ENCODE data around the gene SLC46A3.
"Not testable (repeated sequence)": the region's sequence is repeated elsewhere in the genome, so short reads cannot be mapped to it uniquely, and the experiment has no call there.

SLC46A3 gene

DNA sequence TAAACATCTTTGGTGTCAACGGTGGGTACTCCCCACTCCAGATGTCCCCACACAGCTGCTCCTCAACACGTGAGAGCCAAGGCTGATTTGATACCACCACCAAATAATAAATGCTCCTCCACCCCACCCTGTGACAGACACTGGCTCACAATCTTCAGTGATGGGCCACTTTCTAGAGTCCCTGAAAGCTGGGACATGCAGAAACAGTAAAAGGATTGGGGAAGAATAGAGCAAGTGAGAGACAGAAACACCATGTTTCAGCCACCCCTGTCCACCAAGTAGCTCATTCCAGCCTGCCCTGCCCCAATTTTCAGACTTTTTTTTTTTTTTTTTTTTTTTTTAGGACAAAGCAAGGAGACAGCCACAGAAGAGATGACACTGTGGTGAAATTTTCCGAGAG is 1.6 kb downstream of the SLC46A3 start:
- Mint-ChIP-seq H3K9me3 (no peaks in the 10 kb centered on the region), H3K27me3 (no peaks in the 10 kb centered on the region), H3K4me1 (peaks cover 18% of the 10 kb centered on the region), H3K36me3 (peaks cover 5% of the 10 kb centered on the region), H3K27ac (peak overlapping the region; percentile 55), H3K4me3 (peak overlapping the region; percentile 70)
- no peak for ATAC-seq (ENCODE audit: low read depth)
- no peak for DNase-seq (ENCODE audit: low spot score in 2 of 2)

DNA sequence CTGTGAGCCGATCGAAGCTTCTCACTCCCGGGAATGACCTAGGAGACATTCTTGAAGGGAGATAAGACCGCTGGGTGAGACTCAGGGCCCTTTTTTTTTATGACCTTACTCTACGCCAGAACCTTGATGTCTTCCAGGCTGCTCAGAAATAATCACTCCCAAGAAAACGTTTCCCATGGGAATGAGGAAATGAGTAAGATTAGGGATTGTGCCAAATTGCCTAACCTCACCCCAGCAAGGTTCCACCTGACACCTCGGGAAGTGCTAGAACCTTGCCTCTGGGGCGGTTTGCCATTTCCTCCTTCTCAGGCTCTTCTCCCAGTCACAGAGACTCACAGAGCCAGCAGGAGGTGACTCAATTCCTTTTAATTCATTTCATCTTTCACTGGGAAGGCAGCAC is 2.3 kb downstream of the SLC46A3 start:
- Mint-ChIP-seq H3K4me1 (peaks cover 18% of the 10 kb centered on the region), H3K9me3 (no peaks in the 10 kb centered on the region), H3K27ac (peak overlapping the region; percentile 55), H3K36me3 (peaks cover 8% of the 10 kb centered on the region), H3K4me3 (no peak overlapping the region), H3K27me3 (no peaks in the 10 kb centered on the region)
- DNase-seq (ENCODE audit: low spot score in 2 of 2): no peak
- no peak for ATAC-seq (ENCODE audit: low read depth)

DNA sequence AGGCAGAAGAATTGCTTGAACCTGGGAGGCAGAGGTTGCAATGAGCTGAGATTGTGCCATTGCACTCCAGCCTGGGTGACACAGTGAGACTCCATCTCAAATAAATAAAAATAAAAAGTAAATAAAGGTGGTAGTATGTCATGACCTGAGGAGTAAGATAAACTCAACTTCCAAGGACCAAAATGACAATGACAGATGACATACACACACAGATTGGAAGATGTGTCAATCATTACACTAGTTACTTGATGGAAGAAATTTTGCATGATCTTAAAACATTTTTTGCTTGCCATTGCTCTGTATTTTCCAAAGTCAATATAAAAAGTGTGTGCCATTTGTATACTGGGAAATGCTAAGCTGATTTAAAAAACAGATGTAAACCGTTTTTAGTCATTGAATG is 4.1 kb downstream of the SLC46A3 start:
- no peak for DNase-seq (ENCODE audit: low spot score in 2 of 2)
- Mint-ChIP-seq H3K27ac (no peak overlapping the region), H3K4me3 (no peak overlapping the region), H3K27me3 (no peaks in the 10 kb centered on the region), H3K4me1 (peaks cover 18% of the 10 kb centered on the region), H3K36me3 (peaks cover 14% of the 10 kb centered on the region), H3K9me3 (no peaks in the 10 kb centered on the region)
- no peak for ATAC-seq (ENCODE audit: low read depth)

DNA sequence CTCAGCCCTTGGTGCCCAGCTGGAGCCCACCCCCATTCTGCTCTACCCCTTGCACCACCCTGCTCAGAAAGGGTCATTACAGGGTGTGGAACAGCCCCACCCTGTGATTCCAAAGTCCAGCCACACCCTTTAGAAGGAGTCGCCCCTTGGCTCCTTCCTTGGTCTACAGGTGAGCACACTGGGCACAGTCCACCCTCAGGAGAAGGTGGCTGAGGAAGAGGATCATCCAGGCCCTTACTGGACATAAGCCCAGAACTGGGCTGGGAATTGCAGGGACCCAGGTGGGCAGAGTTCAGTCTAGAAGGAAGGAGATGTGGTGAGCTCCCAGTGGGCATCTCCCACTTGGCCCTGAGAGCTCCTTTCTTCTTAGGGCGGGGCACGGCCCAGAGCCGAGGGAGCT is 8.6 kb downstream of the SLC46A3 start:
- DNase-seq (ENCODE audit: low spot score in 2 of 2): no peak
- no peak for ATAC-seq (ENCODE audit: low read depth)
- H3K4me3 Mint-ChIP-seq: no peak overlapping the region
- H3K4me1 Mint-ChIP-seq: peaks cover 8% of the 10 kb centered on the region
- H3K36me3 Mint-ChIP-seq: peaks cover 21% of the 10 kb centered on the region
- no peak overlapping the region for H3K27ac Mint-ChIP-seq
- H3K9me3 Mint-ChIP-seq: no peaks in the 10 kb centered on the region
- H3K27me3 Mint-ChIP-seq: no peaks in the 10 kb centered on the region

DNA sequence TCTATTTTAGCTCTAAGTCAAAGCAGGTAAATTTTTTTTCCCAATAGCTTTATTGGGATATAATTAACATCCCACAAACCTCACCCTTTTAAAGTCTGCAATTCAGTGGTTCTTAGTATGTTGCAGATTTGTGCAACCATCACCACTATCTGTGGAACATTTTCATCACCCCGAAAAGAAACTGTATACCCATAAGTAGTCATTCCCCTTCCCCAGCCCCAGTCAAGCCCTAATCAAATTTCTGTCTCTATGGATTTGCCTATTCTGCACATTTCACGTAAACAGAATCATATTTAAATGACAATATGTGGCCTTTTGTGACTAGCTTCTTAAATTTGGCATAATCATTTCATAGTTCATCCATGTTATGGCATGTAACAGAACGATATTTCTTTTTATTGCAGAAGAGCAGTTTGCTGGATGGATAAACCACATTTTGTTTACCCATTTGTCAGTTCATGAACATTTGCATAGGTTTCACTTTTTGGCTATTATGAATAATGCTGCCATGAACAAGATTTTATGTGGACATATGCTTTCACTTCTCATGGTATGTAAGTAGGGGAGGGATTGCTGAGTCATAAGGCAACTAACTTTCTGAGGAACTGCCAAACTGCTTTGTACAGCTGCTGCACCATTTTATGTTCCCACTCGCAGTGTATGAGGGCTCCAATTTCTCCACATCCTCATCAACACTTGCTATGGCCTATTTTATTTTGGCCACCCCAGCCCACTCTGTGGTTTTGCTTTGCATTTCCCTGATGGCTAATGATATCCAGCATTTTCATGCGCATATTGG is 10.9 kb downstream of the SLC46A3 start:
- DNase-seq (ENCODE audit: low spot score in 2 of 2): peak in 1 of 2 donors; percentile 26
- no peaks in the 10 kb centered on the region for H3K9me3 Mint-ChIP-seq
- no peak overlapping the region for H3K27ac Mint-ChIP-seq
- no peak overlapping the region for H3K4me3 Mint-ChIP-seq
- no peaks in the 10 kb centered on the region for H3K27me3 Mint-ChIP-seq
- H3K4me1 Mint-ChIP-seq: peaks cover 8% of the 10 kb centered on the region
- peaks cover 20% of the 10 kb centered on the region for H3K36me3 Mint-ChIP-seq
- peak; percentile 94 for ATAC-seq (ENCODE audit: low read depth)

DNA sequence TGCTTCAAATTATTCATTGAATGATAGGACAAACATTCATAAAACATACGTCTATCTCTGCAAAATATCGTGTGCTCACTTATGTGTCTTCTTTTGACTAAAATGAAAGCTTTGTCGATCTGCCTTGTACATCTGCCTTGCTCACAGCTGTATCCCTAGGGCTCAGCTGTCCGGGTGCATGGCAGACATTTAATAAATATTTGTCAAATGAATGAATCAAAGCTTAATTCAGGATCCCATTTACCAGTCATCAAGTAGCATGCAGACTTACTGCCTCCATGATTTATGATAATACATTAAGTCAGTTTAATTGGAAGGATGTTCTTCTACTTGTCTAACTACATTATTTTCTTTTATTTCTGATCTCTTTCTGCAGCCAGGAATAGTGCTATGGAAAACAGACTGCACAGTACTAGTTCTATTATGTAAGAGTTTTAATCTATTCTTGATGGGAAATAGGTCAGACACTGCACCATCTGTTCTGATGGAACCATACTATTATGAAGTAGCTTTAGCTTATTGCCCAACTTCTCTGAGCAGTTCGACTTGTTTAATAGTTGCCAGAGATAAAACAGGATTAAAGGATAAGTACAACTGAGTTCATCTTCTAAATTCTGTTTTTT is 13.2 kb downstream of the SLC46A3 start:
- Mint-ChIP-seq H3K4me3 (no peak overlapping the region), H3K27me3 (no peaks in the 10 kb centered on the region), H3K27ac (no peak overlapping the region), H3K36me3 (peaks cover 21% of the 10 kb centered on the region), H3K9me3 (no peaks in the 10 kb centered on the region), H3K4me1 (peaks cover 8% of the 10 kb centered on the region)
- no peak for ATAC-seq (ENCODE audit: low read depth)
- DNase-seq (ENCODE audit: low spot score in 2 of 2): no peak

DNA sequence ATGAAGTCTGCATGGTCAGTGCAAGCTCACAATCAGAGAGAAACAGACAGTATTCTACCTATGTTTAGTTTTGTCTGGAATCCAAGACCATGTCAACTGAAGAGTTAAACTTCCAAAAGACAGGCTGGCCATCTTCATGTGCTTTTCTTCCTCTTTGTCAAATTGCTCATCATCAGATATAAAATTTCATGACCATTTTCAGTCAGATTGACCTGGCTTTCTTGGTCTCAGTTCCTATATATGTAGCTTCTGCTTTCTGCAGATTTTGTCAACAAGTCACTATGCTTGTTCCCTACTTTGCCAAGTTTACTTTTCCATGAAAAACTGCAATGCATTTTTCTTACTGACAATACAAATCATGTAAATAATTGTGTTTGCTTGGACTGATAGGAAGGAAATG is 13.9 kb downstream of the SLC46A3 start:
- DNase-seq (ENCODE audit: low spot score in 2 of 2): no peak
- Mint-ChIP-seq H3K4me3 (no peak overlapping the region), H3K4me1 (peaks cover 8% of the 10 kb centered on the region), H3K27ac (no peak overlapping the region), H3K27me3 (no peaks in the 10 kb centered on the region), H3K9me3 (no peaks in the 10 kb centered on the region), H3K36me3 (peaks cover 22% of the 10 kb centered on the region)
- no peak for ATAC-seq (ENCODE audit: low read depth)

DNA sequence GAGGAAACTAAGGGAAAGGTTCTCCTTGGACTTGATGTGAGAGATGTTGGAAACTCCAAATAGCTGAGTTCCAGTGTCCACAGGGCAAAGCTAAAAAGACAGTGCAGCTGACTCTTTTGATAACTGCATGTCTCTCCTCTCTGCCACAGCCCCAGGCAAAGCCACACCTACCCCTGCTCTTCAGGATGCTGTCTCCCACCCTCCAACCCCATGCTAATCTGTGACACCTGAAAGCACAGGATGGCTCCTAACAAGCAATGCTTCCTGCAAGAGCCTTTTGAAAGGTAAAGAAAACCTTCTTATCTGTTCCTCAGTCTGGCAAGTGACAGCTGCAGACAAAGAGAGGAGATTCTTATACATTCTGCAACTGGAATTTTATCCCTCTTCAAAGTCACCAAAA is 14.5 kb downstream of the SLC46A3 start:
- H3K36me3 Mint-ChIP-seq: peaks cover 23% of the 10 kb centered on the region
- H3K4me3 Mint-ChIP-seq: no peak overlapping the region
- no peaks in the 10 kb centered on the region for H3K9me3 Mint-ChIP-seq
- no peak overlapping the region for H3K27ac Mint-ChIP-seq
- no peaks in the 10 kb centered on the region for H3K27me3 Mint-ChIP-seq
- peaks cover 8% of the 10 kb centered on the region for H3K4me1 Mint-ChIP-seq
- DNase-seq (ENCODE audit: low spot score in 2 of 2): no peak
- ATAC-seq (ENCODE audit: low read depth): no peak

DNA sequence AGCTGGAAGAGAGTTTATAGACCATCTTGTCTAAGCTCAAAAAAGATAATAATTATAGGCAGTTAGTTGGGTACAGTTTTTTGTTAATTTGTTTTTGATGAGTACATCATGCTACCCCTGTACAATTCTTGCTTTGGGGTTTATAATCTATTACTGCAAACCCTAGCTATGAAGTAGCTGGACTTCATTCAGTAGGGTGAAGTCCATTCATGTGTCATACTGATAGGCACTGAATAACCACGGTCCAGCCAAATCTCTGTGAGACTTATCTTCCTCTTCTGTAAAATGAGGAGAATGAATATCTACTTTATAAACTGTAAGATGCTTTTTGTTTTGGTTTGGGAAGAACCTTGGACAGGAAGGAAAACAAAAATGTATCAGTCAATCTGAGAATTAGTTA is 19.5 kb downstream of the SLC46A3 start:
- peaks cover 34% of the 10 kb centered on the region for H3K36me3 Mint-ChIP-seq

DNA sequence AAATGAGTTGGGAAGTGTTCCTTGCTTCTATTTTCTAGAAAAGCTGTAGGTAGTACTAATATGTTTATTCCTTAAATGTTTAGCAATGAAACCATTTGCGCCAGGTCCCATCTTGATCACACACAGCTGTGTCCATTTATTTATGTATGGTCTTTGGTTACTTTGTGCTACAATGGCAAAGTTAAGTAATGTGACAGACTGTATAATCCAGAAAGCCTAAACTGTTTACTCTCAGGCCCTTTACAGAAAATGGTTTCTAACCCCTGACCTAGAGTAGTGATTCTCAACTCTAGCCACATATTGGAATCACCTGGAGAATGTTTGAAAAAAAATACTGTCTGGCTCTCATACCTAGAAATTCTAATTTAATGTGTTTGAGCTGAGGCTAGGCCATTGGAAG is 21.3 kb downstream of the SLC46A3 start:
- H3K27me3 Mint-ChIP-seq: no peaks in the 10 kb centered on the region
- no peak overlapping the region for H3K27ac Mint-ChIP-seq
- no peak overlapping the region for H3K4me3 Mint-ChIP-seq
- peaks cover 3% of the 10 kb centered on the region for H3K9me3 Mint-ChIP-seq
- no peaks in the 10 kb centered on the region for H3K4me1 Mint-ChIP-seq
- no peak for DNase-seq (ENCODE audit: low spot score in 2 of 2)
- peaks cover 31% of the 10 kb centered on the region for H3K36me3 Mint-ChIP-seq
- no peak for ATAC-seq (ENCODE audit: low read depth)

More for the DNA sequence above, 19.5 kb downstream of the SLC46A3 start:
- H3K4me1 Mint-ChIP-seq: no peaks in the 10 kb centered on the region
- H3K27me3 Mint-ChIP-seq: no peaks in the 10 kb centered on the region
- no peak for ATAC-seq (ENCODE audit: low read depth)
- DNase-seq (ENCODE audit: low spot score in 2 of 2): no peak
- H3K27ac Mint-ChIP-seq: no peak overlapping the region
- H3K4me3 Mint-ChIP-seq: no peak overlapping the region
- no peaks in the 10 kb centered on the region for H3K9me3 Mint-ChIP-seq

DNA sequence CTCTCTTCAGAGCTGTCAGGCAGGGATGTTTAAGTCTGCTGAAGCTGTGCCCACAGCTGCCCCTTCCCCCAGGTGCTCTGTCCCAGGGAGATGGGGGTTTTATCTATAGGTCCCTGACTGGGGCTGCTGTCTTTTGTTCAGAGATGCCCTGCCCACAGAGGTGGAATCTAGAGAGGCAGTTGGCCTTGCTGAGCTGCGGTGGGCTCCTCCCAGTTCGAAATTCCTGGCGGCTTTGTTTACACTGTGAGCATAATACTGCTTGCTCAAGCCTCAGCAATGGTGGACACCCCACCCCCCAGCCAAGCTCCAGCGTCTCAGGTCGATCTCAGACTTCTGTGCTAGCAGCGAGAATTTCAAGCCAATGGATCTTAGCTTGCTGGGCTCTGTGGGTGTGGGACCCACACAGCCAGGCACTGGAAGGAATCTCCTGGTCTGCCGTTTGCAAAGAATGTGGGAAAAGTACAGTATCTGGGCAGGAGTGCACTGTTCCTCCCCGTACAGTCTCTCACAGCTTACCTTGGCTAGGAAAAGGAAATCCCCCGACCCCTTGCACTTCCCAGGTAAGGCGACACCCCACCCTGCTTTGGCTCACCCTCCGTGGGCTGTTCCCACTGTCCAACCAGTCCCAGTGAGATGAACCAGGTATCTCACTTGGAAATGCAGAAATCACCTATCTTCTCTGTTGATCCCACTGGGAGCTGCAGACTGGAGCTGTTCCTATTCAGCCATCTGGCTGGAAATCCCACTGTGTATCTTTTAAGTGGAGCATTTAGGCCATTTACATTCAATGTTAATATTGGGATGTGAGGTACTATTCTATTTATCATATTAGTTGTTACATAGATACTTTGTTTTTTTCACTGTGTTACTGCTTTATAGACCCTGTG is 24.9 kb downstream of the SLC46A3 start:
- H3K4me3 Mint-ChIP-seq; ATAC-seq (ENCODE audit: low read depth); DNase-seq (ENCODE audit: low spot score in 2 of 2); H3K27me3 Mint-ChIP-seq; H3K27ac Mint-ChIP-seq; H3K4me1 Mint-ChIP-seq: not testable (repeated sequence)
- peaks cover 21% of the 10 kb centered on the region for H3K36me3 Mint-ChIP-seq
- peaks cover 14% of the 10 kb centered on the region for H3K9me3 Mint-ChIP-seq

DNA sequence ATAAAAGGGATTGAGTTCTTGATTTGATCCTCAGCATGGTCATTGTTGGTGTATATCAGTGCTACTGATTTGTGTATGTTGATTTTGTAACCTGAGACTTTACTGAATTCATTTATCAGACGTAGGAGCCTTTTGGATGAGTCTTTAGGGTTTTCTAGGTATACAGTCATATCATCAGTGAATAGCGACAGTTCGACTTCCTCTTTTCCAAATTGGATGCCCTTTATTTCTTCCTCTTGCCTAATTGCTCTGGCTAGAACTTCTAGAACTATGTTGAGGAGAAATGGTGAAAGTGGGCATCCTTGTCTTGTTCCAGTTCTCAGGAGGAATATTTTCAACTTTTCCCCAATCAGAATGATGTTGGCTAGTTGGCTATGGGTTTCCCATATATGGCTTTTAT is 32.9 kb downstream of the SLC46A3 start:
- DNase-seq (ENCODE audit: low spot score in 2 of 2) (no peak), ATAC-seq (ENCODE audit: low read depth) (no peak)
- no peaks in the 10 kb centered on the region for H3K27me3 Mint-ChIP-seq
- no peak overlapping the region for H3K27ac Mint-ChIP-seq
- peaks cover 3% of the 10 kb centered on the region for H3K36me3 Mint-ChIP-seq
- H3K4me1 Mint-ChIP-seq: no peaks in the 10 kb centered on the region
- H3K9me3 Mint-ChIP-seq: peaks cover 9% of the 10 kb centered on the region
- no peak overlapping the region for H3K4me3 Mint-ChIP-seq

DNA sequence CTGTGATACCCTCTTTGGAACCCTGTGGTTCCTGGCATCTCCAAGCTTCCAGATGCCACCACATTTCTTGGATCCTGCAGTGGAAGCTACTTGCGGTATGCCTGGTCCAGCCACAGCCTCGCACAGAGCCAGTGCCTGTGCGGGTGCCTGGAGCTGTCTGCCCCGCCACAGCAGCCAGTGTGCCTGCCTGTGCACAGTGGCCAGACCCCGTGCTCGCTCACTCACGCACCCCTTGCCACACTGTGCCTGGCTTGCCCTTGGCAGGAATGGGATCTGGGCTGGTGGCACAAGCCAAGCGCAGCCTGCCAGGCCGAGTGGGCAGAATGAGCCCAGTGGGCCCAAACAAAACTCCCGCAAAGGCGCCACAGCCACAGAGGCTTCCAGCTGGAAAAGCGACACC is 33.7 kb downstream of the SLC46A3 start:
- DNase-seq (ENCODE audit: low spot score in 2 of 2) (no peak), ATAC-seq (ENCODE audit: low read depth) (no peak)
- Mint-ChIP-seq H3K36me3 (peaks cover 3% of the 10 kb centered on the region), H3K4me3 (no peak overlapping the region), H3K27ac (no peak overlapping the region), H3K9me3 (peaks cover 8% of the 10 kb centered on the region), H3K4me1 (no peaks in the 10 kb centered on the region), H3K27me3 (no peaks in the 10 kb centered on the region)

DNA sequence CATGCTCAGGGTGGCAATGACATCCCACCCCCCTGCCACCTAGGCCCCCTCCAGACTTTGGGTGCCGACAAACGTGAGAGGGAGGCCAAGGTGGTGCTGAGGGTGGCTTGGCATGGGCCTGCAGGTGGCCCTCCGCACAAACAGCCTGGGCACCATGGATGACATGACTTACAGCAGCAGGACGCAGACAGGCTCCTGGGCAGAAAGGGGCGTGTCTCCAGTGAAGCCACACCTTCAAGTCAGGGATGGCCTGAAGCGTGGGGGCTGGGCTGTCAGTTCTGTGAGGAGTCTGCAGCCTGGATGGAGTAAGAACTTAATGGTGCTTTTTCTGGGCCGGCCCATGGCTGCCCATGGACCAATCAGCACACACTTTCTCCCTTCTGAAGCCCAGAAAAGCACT is 34.5 kb downstream of the SLC46A3 start:
- peaks cover 6% of the 10 kb centered on the region for H3K9me3 Mint-ChIP-seq
- H3K27ac Mint-ChIP-seq: no peak overlapping the region
- H3K4me1 Mint-ChIP-seq: no peaks in the 10 kb centered on the region
- H3K27me3 Mint-ChIP-seq: no peaks in the 10 kb centered on the region
- peaks cover 3% of the 10 kb centered on the region for H3K36me3 Mint-ChIP-seq
- DNase-seq (ENCODE audit: low spot score in 2 of 2) (no peak), ATAC-seq (ENCODE audit: low read depth) (no peak)
- H3K4me3 Mint-ChIP-seq: no peak overlapping the region

Data from memory B cell (primary cell).